ENCODE measurements around the gene AQP11.
"Not testable (repeated sequence)": the region's sequence is repeated elsewhere in the genome, so short reads cannot be mapped to it uniquely, and the experiment has no call there.

AQP11 gene

GRCh38 chr11:77589521-77590193 is at the start of gene AQP11:
TSS of gene AQP11 (plus strand) at chr11:77589953. CDS start at chr11:77589993, 40 bp downstream.
- DNase-seq (ENCODE audit: low read depth in 2 of 2), result peak; percentile 3 to 41

- no peak for DNase-seq (ENCODE audit: low read depth in 2 of 2)
Observed at GRCh38 chr11:77542296-77542695, 47.5 kb upstream of the AQP11 start.

GRCh38 chr11:77547047-77547836 is 42.5 kb upstream of the AQP11 start:
- DNase-seq (ENCODE audit: low read depth in 2 of 2), result no peak

GRCh38 chr11:77547863-77548551 is 41.7 kb upstream of the AQP11 start:
- peak in 1 of 2 donors; percentile 17 for DNase-seq (ENCODE audit: low read depth in 2 of 2)

GRCh38 chr11:77548552-77549445 is 41.0 kb upstream of the AQP11 start:
- DNase-seq (ENCODE audit: low read depth in 2 of 2), result no peak

- DNase-seq (ENCODE audit: low read depth in 2 of 2), result not testable (repeated sequence)
Observed at GRCh38 chr11:77551426-77551825, 38.3 kb upstream of the AQP11 start.

- no peak for DNase-seq (ENCODE audit: low read depth in 2 of 2)
Observed at GRCh38 chr11:77557553-77557952, 32.2 kb upstream of the AQP11 start.

- DNase-seq (ENCODE audit: low read depth in 2 of 2), result no peak
Observed at GRCh38 chr11:77558380-77558779, 31.4 kb upstream of the AQP11 start.

- no peak for DNase-seq (ENCODE audit: low read depth in 2 of 2)
Observed at GRCh38 chr11:77559686-77560401, 29.9 kb upstream of the AQP11 start.

GRCh38 chr11:77560605-77561004 is 29.1 kb upstream of the AQP11 start:
- DNase-seq (ENCODE audit: low read depth in 2 of 2), result no peak

GRCh38 chr11:77561257-77561656 is 28.5 kb upstream of the AQP11 start:
- no peak for DNase-seq (ENCODE audit: low read depth in 2 of 2)

- DNase-seq (ENCODE audit: low read depth in 2 of 2), result no peak
Observed at GRCh38 chr11:77568306-77568705, 21.4 kb upstream of the AQP11 start.

- no peak for DNase-seq (ENCODE audit: low read depth in 2 of 2)
Observed at GRCh38 chr11:77568916-77569675, 20.7 kb upstream of the AQP11 start.

GRCh38 chr11:77569676-77570070 is 20.1 kb upstream of the AQP11 start:
- no peak for DNase-seq (ENCODE audit: low read depth in 2 of 2)

- not testable (repeated sequence) for DNase-seq (ENCODE audit: low read depth in 2 of 2)
Observed at GRCh38 chr11:77570896-77571295, 18.9 kb upstream of the AQP11 start.

- DNase-seq (ENCODE audit: low read depth in 2 of 2), result not testable (repeated sequence)
Observed at GRCh38 chr11:77575428-77575827, 14.3 kb upstream of the AQP11 start.

- no peak for DNase-seq (ENCODE audit: low read depth in 2 of 2)
Observed at GRCh38 chr11:77580712-77581337, 8.9 kb upstream of the AQP11 start.

GRCh38 chr11:77589181-77589520 is 602 bp upstream of the AQP11 start:
- no peak for DNase-seq (ENCODE audit: low read depth in 2 of 2)

GRCh38 chr11:77590194-77590782 is 535 bp downstream of the AQP11 start:
- peak in 1 of 2 donors; percentile 6 for DNase-seq (ENCODE audit: low read depth in 2 of 2)
